Fibroblast of lung (primary cell): ENCODE data around the gene ZNF775.
"Not testable (repeated sequence)": the region's sequence is repeated elsewhere in the genome, so short reads cannot be mapped to it uniquely, and the experiment has no call there.

Experiments
- EZH2 ChIP-seq: IDR thresholded peaks from 2 replicates; pipeline ENCODE4 v1.5.1; 2012; ENCODE audit warnings: low read length, control low read depth, mild to moderate bottlenecking; ENCODE audit errors: missing control alignments
- TF ChIP-seq, protein P1 (sequence below), 2 donors: IDR thresholded peaks in 1 of 2; conservative IDR thresholded peaks in 1 of 2; 1 replicate in 1 of 2; 2 replicates in 1 of 2; pipeline ENCODE4 v1.5.1; 2011 to 2012; ENCODE audit warnings: low read length in 2 of 2, control low read depth in 1 of 2, inconsistent platforms in 1 of 2, low read depth in 1 of 2, mild to moderate bottlenecking in 1 of 2

DNA sequence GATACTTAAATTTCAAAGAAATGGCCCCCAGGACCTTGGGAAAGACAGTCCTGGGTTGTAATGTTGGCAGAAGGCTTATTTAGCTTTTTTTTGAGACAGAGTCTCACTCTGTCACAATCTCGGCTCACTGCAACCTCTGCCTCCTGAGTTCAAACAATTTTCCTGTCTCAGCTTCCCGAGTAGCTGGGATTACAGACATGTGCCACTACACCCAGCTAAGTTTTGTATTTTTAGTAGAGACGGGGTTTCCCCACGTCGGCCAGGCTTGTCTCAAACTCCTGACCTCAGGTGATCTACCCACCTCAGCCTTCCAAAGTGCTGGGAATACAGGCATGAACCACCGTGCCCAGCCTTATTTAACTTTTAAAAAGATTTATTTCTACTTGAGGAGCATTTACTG lies 6.8 kb downstream of the ZNF775 start:
- TF ChIP-seq, protein P1, sequence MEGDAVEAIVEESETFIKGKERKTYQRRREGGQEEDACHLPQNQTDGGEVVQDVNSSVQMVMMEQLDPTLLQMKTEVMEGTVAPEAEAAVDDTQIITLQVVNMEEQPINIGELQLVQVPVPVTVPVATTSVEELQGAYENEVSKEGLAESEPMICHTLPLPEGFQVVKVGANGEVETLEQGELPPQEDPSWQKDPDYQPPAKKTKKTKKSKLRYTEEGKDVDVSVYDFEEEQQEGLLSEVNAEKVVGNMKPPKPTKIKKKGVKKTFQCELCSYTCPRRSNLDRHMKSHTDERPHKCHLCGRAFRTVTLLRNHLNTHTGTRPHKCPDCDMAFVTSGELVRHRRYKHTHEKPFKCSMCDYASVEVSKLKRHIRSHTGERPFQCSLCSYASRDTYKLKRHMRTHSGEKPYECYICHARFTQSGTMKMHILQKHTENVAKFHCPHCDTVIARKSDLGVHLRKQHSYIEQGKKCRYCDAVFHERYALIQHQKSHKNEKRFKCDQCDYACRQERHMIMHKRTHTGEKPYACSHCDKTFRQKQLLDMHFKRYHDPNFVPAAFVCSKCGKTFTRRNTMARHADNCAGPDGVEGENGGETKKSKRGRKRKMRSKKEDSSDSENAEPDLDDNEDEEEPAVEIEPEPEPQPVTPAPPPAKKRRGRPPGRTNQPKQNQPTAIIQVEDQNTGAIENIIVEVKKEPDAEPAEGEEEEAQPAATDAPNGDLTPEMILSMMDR (conservative IDR thresholded peaks at IDR 0.05 in 1 of 2, IDR thresholded peaks at IDR 0.05 in 1 of 2; ENCODE audit: low read depth in 1 of 2, low read length in 2 of 2) = not testable (repeated sequence)
- TF ChIP-seq EZH2 = not testable (repeated sequence)
